Sigmoid colon (tissue), 7 donors: Measurements from ENCODE around the gene MAPK6. TPM values are rescaled to one million over a fixed set of nuclear protein-coding genes. Genes with fewer than 3 reads are reported as not detected.
A peak's percentile ranks its signal among the peaks of the same experiment; 100 is the strongest.
"Not testable (repeated sequence)": the region's sequence is repeated elsewhere in the genome, so short reads cannot be mapped to it uniquely, and the experiment has no call there.

Experiments used
- DNase-seq: peaks from one replicate; pipeline ENCODE4 v3.0.0-alpha.2; 2019
- H3K27ac ChIP-seq, 4 donors: fragments of 200-600 bp; sonication (generic); one replicate each; pipeline ENCODE4 v1.5.1; 2016 to 2019; ENCODE audit warnings: mild to moderate bottlenecking in 1 of 4
- H3K27me3 ChIP-seq, 3 donors: fragments of 200-600 bp; sonication (generic); one replicate each; pipeline ENCODE4 v1.5.1; 2019; ENCODE audit warnings: mild to moderate bottlenecking in 1 of 3
- H3K36me3 ChIP-seq, 4 donors: fragments of 200-600 bp; sonication (generic); one replicate each; pipeline ENCODE4 v1.5.1; 2016 to 2019
- H3K4me1 ChIP-seq, 4 donors: fragments of 200-600 bp; sonication (generic); one replicate each; pipeline ENCODE4 v1.5.1; 2017 to 2019
- H3K4me3 ChIP-seq, 4 donors: fragments of 200-600 bp; sonication (generic); one replicate each; pipeline ENCODE4 v1.5.1; 2017 to 2019; ENCODE audit warnings: mild to moderate bottlenecking in 2 of 4, moderate library complexity in 1 of 4
- H3K9me3 ChIP-seq, 4 donors: fragments of 200-600 bp in 3 of 4; sonication (generic) in 3 of 4; one replicate each; pipeline versions ENCODE4 v1.5.1 to v1.6.1; 2013 to 2019
- EP300 ChIP-seq, 4 donors: sonication (generic); formaldehyde crosslinking; IDR thresholded peaks; one replicate each; pipeline ENCODE4 v1.6.1; 2017; ENCODE audit warnings: antibody characterized with exemption in 4 of 4
- POLR2A ChIP-seq, 2 donors: fragments of 450-650 bp; IDR thresholded peaks; one replicate each; pipeline ENCODE4 v1.6.1; 2016; ENCODE audit warnings: antibody characterized with exemption in 2 of 2, mild to moderate bottlenecking in 2 of 2, moderate library complexity in 2 of 2
- POLR2AphosphoS5 ChIP-seq, 4 donors: sonication (generic); formaldehyde crosslinking; IDR thresholded peaks; one replicate each; pipeline ENCODE4 v1.6.1; 2017; ENCODE audit warnings: antibody characterized with exemption in 4 of 4
- WGBS, 2 donors: extraction: QIAGEN DNeasy Blood & Tissue Kit; methylation state at CpG; one replicate each; pipeline ENCODE4 v1.1.7; 2013; 5-methylcytosine and 5-hydroxymethylcytosine counted together
- intact Hi-C: fragments of 100-400 bp; cut with DNase I; formaldehyde crosslinking; loops from one replicate; pipeline ENCODE4 v1.15.1; 2023
- polyA plus RNA-seq, 3 donors: library from polyadenylated mRNA; stranded (reverse); fragments of 200-250 nt; gene quantifications; one replicate each; pipeline ENCODE4 v1.2.3, GENCODE V29; 2013
- total RNA-seq, 4 donors: library from RNA; depleted of rRNA; stranded (reverse); fragments of >200 nt; gene quantifications; one replicate each; pipeline ENCODE4 v1.1.0, GENCODE V29; 2016
- TF ChIP-seq, protein P1 (sequence below), 4 experiments: fragments of 450-650 bp in 3 of 4; fragments of 200-600 bp in 1 of 4; IDR thresholded peaks; one replicate each; pipeline ENCODE4 v1.5.1; 2016 to 2019; ENCODE audit warnings: antibody characterized with exemption in 4 of 4, mild to moderate bottlenecking in 3 of 4, moderate library complexity in 2 of 4
- donor health status: healthy with polysubstance abuse.
- donor health status: Bipolar disorder and iron deficiency.
- donor health status: healthy.

Gene MAPK6
- total and polyA plus RNA-seq, 7 donors, result 17.3 to 82.1 (median 24.1) TPM

DNA sequence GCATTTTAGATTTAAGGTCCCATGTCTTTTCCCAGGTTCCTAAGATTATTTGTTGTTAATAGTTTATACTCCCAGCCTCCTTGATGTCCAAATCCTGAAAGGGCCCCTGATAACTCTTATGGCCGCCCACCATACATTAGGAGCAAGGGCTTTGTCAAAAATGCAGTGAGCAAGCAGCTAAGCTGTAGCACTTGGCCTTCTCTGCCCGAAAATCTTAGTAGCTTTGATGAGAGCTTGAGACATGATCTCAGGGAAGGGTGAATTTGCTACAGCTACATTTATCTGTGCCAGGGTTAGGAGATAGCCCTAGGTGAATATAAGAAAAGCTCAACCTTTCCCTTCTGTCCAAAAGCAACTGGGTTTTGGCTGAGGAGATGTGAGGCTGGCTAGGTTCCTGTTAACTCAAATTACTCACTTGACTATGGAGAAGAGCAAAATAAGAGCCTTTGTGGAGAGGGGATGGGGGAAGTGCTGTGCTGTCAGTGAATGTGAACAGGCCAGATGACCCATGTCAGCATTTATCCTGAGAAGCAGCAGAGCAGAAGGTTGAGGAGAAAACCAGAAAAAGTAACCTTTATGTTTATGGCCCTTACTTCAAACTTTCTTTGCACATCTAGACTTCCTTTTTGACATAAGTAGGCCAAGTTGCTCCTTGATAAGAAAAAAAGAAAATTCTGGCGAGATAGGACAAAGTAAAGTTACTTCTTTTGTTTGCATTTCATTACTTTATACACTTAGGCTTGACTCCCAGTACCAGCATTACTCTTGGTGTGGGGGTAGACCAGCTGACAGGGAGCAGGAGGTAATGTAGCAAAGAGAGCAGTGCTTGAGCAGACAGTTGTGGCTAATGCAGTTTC lies 21.1 kb downstream of the MAPK6 start:
- 65 to 66% methylated on average over 3 of the region's 3 CpGs for WGBS, 2 donors
- Histone ChIP-seq H3K4me3 (no peak overlapping the region), H3K27ac (peak overlapping the region in 2 of 4 donors; percentile 20 to 49), H3K9me3 (no peaks in the 10 kb centered on the region), H3K36me3 (no peaks in the 10 kb centered on the region), H3K4me1 (peaks cover 0 to 55% (median 23%) of the 10 kb centered on the region in 4 donors), H3K27me3 (no peaks in the 10 kb centered on the region)
- intact Hi-C loops, result no loop called here
- DNase-seq, result no peak
- no peak for TF ChIP-seq EP300 (IDR thresholded peaks at IDR 0.05)
- TF ChIP-seq, protein P1, sequence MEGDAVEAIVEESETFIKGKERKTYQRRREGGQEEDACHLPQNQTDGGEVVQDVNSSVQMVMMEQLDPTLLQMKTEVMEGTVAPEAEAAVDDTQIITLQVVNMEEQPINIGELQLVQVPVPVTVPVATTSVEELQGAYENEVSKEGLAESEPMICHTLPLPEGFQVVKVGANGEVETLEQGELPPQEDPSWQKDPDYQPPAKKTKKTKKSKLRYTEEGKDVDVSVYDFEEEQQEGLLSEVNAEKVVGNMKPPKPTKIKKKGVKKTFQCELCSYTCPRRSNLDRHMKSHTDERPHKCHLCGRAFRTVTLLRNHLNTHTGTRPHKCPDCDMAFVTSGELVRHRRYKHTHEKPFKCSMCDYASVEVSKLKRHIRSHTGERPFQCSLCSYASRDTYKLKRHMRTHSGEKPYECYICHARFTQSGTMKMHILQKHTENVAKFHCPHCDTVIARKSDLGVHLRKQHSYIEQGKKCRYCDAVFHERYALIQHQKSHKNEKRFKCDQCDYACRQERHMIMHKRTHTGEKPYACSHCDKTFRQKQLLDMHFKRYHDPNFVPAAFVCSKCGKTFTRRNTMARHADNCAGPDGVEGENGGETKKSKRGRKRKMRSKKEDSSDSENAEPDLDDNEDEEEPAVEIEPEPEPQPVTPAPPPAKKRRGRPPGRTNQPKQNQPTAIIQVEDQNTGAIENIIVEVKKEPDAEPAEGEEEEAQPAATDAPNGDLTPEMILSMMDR (IDR thresholded peaks at IDR 0.05), result no peak
- no peak for TF ChIP-seq POLR2AphosphoS5 (IDR thresholded peaks at IDR 0.05)
- no peak for TF ChIP-seq POLR2A (IDR thresholded peaks at IDR 0.05)

DNA sequence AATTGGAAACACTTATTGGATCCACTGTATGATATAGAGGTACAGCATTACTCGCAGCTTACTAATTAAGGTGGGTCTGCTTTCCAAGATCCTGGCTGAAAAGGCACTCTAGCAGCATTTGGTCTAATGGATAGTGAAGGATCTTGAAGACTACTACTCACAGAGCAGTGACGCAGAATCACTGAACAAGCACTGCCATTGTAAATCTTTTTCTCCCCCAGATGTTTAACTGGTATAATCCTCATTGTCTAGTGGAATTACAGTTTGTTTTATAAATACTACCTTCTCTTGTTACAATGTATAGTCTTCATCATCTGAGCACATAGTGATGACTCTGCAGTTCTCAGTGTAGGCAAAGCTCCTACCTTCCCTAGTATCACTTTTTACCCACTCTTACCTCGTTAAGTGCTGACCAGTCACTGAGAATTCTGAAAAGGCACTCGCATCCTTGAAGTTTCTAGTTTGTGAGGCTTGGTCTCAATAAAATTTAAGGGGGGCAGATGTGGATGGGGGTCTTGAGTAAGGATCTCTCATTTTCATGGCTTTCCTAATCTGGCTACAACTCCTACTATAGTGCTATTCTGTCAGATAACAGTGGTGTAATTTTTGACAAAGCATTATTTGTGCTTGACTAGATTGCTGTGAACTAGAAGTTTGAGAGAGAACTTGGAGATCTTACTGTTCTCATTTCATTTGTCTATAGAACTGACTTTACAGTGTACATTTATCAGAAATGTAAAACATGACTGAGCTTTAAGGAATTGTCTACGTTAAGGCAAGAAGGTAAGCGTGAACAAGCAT lies 23.2 kb downstream of the MAPK6 start:
- no peaks in the 10 kb centered on the region for H3K36me3 ChIP-seq
- intact Hi-C loops, result no loop called here
- H3K4me1 ChIP-seq, result peaks cover 0 to 76% (median 40%) of the 10 kb centered on the region in 4 donors
- no peak overlapping the region for H3K4me3 ChIP-seq
- no peaks in the 10 kb centered on the region for H3K27me3 ChIP-seq
- no peak overlapping the region for H3K27ac ChIP-seq
- DNase-seq, result no peak
- no peaks in the 10 kb centered on the region for H3K9me3 ChIP-seq
- TF ChIP-seq POLR2AphosphoS5 (IDR thresholded peaks at IDR 0.05) (no peak), EP300 (IDR thresholded peaks at IDR 0.05) (no peak), POLR2A (IDR thresholded peaks at IDR 0.05) (no peak)
- TF ChIP-seq, protein P1 (IDR thresholded peaks at IDR 0.05), result no peak
- 90 to 93% methylated on average over 6 of the region's 6 CpGs for WGBS, 2 donors

DNA sequence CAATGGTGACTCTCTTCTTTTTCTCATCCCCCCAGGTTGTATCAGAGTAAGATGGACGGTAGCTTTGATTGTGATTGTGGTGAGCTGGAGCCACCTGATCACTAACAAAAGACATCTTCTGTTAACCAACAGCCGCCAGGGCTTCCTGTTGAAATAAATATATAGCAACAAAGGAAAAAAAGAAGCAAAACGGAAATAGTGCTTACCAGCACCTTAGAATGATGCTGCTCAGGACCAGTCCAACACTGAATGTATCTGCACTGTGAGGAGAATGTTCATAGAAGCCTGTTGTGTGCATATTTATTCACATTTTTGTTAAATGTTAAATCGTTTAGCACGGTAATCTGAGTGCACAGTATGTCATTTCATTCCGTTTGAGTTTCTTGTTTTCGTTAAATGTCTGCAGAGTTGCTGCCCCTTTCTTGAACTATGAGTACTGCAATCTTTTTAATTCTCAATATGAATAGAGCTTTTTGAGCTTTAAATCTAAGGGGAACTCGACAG lies 26.8 kb downstream of the MAPK6 start:
- H3K4me3 ChIP-seq, H3K27me3 ChIP-seq, H3K9me3 ChIP-seq, DNase-seq, H3K36me3 ChIP-seq: not testable (repeated sequence)
- Histone ChIP-seq H3K4me1 (peaks cover 0 to 66% (median 30%) of the 10 kb centered on the region in 4 donors), H3K27ac (peak overlapping the region in 2 of 4 donors; percentile 46 to 55)
- intact Hi-C loops, result loop anchor here (5.0 kb wide), 1 partner anchor 34 kb away; no protein-coding TSS in a partner anchor
- WGBS, 2 donors, result 45 to 82% methylated on average over 8 of the region's 8 CpGs

- Histone ChIP-seq H3K27ac (peak overlapping the region in 2 of 4 donors; percentile 46 to 55), H3K4me1 (peaks cover 0 to 59% (median 26%) of the 10 kb centered on the region in 4 donors)
- intact Hi-C loops, result loop anchor here (5.0 kb wide), 1 partner anchor 34 kb away; no protein-coding TSS in a partner anchor
- not testable (repeated sequence) for H3K27me3 ChIP-seq, DNase-seq, H3K36me3 ChIP-seq, H3K9me3 ChIP-seq, H3K4me3 ChIP-seq
- TF ChIP-seq POLR2AphosphoS5 (IDR thresholded peaks at IDR 0.05), result peak in 3 of 4 donors; percentile 17 to 42 (median 34)
- WGBS, 2 donors, result 84 to 90% methylated on average over 5 of the region's 5 CpGs
Measured at GRCh38 chr15:52046552-52046951, 27.5 kb downstream of the MAPK6 start.

- intact Hi-C loops, result no loop called here
- no peak for DNase-seq
- no peak for TF ChIP-seq POLR2AphosphoS5 (IDR thresholded peaks at IDR 0.05)
- TF ChIP-seq, protein P1 (IDR thresholded peaks at IDR 0.05), result no peak
- no peak for TF ChIP-seq EP300 (IDR thresholded peaks at IDR 0.05)
- no peak for TF ChIP-seq POLR2A (IDR thresholded peaks at IDR 0.05)
- Histone ChIP-seq H3K27me3 (no peaks in the 10 kb centered on the region), H3K36me3 (peaks cover 0 to 32% (median 2%) of the 10 kb centered on the region in 4 donors), H3K4me3 (no peak overlapping the region), H3K9me3 (no peaks in the 10 kb centered on the region), H3K4me1 (peaks cover 0 to 28% (median 23%) of the 10 kb centered on the region in 4 donors), H3K27ac (no peak overlapping the region)
- 95 to 97% methylated on average over 1 of the region's 1 CpG for WGBS, 2 donors
Measured at GRCh38 chr15:52050416-52050815, 31.4 kb downstream of the MAPK6 start.
